ENCODE measurements around the gene FARS2. TPM values are rescaled to one million over a fixed set of nuclear protein-coding genes. Genes with fewer than 3 reads are reported as not detected.

FARS2 gene
- total RNA-seq, 5 donors from 2014 or later (not counting 1 experiment from before 2014, with no cell fraction given): 17.9 to 24.2 (median 20.3) TPM

- H3K4me1 Mint-ChIP-seq: peaks cover 0 to 15% (median 2%) of the 10 kb centered on the region in 3 donors
- no peaks in the 10 kb centered on the region for H3K9me3 Mint-ChIP-seq
- no peak overlapping the region for H3K27ac Mint-ChIP-seq
- ATAC-seq (replicated peaks in 1 of 4): no peak
- WGBS (ENCODE audit: insufficient coverage): 91% methylated on average over 11 of the region's 13 CpGs
- CTCF ChIA-PET: no interaction called here
- Histone ChIP-seq H3K27ac (ENCODE audit: low read length) (no peak overlapping the region), H3K4me3 (ENCODE audit: control insufficient read depth in 1 of 2, extremely low read depth in 1 of 2, low read length in 1 of 2) (no peak overlapping the region), H3K9me3 (no peaks in the 10 kb centered on the region), H3K36me3 (ENCODE audit: control insufficient read depth in 2 of 2, extremely low read depth in 1 of 2, insufficient read depth in 1 of 2, low read length in 1 of 2) (no peaks in the 10 kb centered on the region), H3K27me3 (replicated peaks in 1 of 2; ENCODE audit: control insufficient read depth in 2 of 2, extremely low read depth in 1 of 2, insufficient read depth in 2 of 2, low read length in 1 of 2) (no peaks in the 10 kb centered on the region), H3K4me1 (ENCODE audit: control insufficient read depth in 1 of 2, extremely low read depth in 1 of 2, insufficient read depth in 2 of 2, low read length in 2 of 2) (no peaks in the 10 kb centered on the region)
- H3K36me3 Mint-ChIP-seq: peaks cover 14% of the 10 kb centered on the region
- DNase-seq: no peak
- H3K4me3 Mint-ChIP-seq: no peak overlapping the region
- H3K27me3 Mint-ChIP-seq: no peaks in the 10 kb centered on the region
- POLR2A ChIA-PET: no interaction called here
Observed at GRCh38 chr6:5246141-5247097, 14.9 kb upstream of the FARS2 start.

- no CpG with 5 or more reads among the region's 2 CpGs for whole genome bisulfite sequencing (ENCODE audit: insufficient coverage)
- CTCF ChIA-PET: no interaction called here
Observed at GRCh38 chr6:5247201-5247600, 14.1 kb upstream of the FARS2 start.

GRCh38 chr6:5248302-5249098 is 12.8 kb upstream of the FARS2 start:
- no peaks in the 10 kb centered on the region for H3K36me3 ChIP-seq (ENCODE audit: control insufficient read depth in 2 of 2, extremely low read depth in 1 of 2, insufficient read depth in 1 of 2, low read length in 1 of 2)
- no peaks in the 10 kb centered on the region for H3K27me3 ChIP-seq (replicated peaks in 1 of 2; ENCODE audit: control insufficient read depth in 2 of 2, extremely low read depth in 1 of 2, insufficient read depth in 2 of 2, low read length in 1 of 2)
- no peaks in the 10 kb centered on the region for H3K4me1 ChIP-seq (ENCODE audit: control insufficient read depth in 1 of 2, extremely low read depth in 1 of 2, insufficient read depth in 2 of 2, low read length in 2 of 2)
- Mint-ChIP-seq H3K36me3 (peaks cover 25% of the 10 kb centered on the region), H3K27me3 (no peaks in the 10 kb centered on the region), H3K9me3 (no peaks in the 10 kb centered on the region), H3K27ac (no peak overlapping the region), H3K4me3 (no peak overlapping the region), H3K4me1 (peaks cover 0 to 16% (median 2%) of the 10 kb centered on the region in 3 donors)
- WGBS (ENCODE audit: insufficient coverage): 88% methylated on average over 5 of the region's 9 CpGs
- ATAC-seq (replicated peaks in 1 of 4): no peak
- no peak overlapping the region for H3K27ac ChIP-seq (ENCODE audit: low read length)
- CTCF ChIA-PET: interaction anchor here in 1 of 2 donors (1.1 kb wide), 1 partner anchor 9 kb away, joined by 4 read pairs; no protein-coding TSS in a partner anchor
- DNase-seq: no peak
- no peak overlapping the region for H3K4me3 ChIP-seq (ENCODE audit: control insufficient read depth in 1 of 2, extremely low read depth in 1 of 2, low read length in 1 of 2)
- POLR2A ChIA-PET: no interaction called here
- H3K9me3 ChIP-seq: no peaks in the 10 kb centered on the region

More at GRCh38 chr6:5247201-5247600, 14.1 kb upstream of the FARS2 start:
- Histone ChIP-seq H3K4me1 (ENCODE audit: control insufficient read depth in 1 of 2, extremely low read depth in 1 of 2, insufficient read depth in 2 of 2, low read length in 2 of 2) (no peaks in the 10 kb centered on the region), H3K36me3 (ENCODE audit: control insufficient read depth in 2 of 2, extremely low read depth in 1 of 2, insufficient read depth in 1 of 2, low read length in 1 of 2) (no peaks in the 10 kb centered on the region), H3K9me3 (no peaks in the 10 kb centered on the region), H3K27me3 (replicated peaks in 1 of 2; ENCODE audit: control insufficient read depth in 2 of 2, extremely low read depth in 1 of 2, insufficient read depth in 2 of 2, low read length in 1 of 2) (no peaks in the 10 kb centered on the region), H3K4me3 (ENCODE audit: control insufficient read depth in 1 of 2, extremely low read depth in 1 of 2, low read length in 1 of 2) (no peak overlapping the region), H3K27ac (ENCODE audit: low read length) (no peak overlapping the region)
- no peak overlapping the region for H3K27ac Mint-ChIP-seq
- ATAC-seq (replicated peaks in 1 of 4): no peak
- H3K9me3 Mint-ChIP-seq: no peaks in the 10 kb centered on the region
- H3K27me3 Mint-ChIP-seq: no peaks in the 10 kb centered on the region
- no peak for DNase-seq
- no peak overlapping the region for H3K4me3 Mint-ChIP-seq
- H3K36me3 Mint-ChIP-seq: peaks cover 18% of the 10 kb centered on the region
- POLR2A ChIA-PET: no interaction called here
- H3K4me1 Mint-ChIP-seq: peaks cover 0 to 16% (median 2%) of the 10 kb centered on the region in 3 donors

DNA sequence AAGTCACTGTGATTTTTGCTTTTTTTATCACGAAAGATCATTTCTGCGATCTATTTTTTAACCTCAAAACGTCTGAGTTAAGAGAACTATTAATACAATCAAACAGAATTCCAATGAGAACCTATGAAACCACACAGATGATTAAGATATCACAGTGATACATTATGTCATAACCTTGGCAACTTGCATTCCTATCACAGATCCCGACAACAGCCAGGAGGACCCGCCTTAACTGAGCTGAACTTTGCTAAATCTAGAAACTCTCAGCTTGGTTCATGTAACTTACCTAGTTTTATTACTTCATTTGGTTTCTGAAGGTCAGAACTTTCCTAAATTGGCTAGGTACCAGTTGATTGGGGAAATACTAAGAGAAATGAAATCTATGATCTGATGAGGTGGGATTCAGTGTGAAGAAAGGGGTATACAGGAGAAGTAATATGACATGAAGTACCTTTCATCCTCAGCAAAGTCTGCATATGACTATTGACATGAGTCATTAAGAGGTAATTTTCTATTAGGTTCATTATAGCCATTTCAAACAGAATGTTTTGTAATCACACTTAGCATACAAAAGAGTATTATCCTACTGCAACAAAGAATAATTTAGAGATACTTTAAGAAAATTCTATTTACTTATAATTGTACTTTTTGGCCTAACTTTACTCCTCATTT is 11.7 kb upstream of the FARS2 start:
- Histone ChIP-seq H3K27me3 (replicated peaks in 1 of 2; ENCODE audit: control insufficient read depth in 2 of 2, extremely low read depth in 1 of 2, insufficient read depth in 2 of 2, low read length in 1 of 2) (no peaks in the 10 kb centered on the region), H3K4me3 (ENCODE audit: control insufficient read depth in 1 of 2, extremely low read depth in 1 of 2, low read length in 1 of 2) (no peak overlapping the region), H3K36me3 (ENCODE audit: control insufficient read depth in 2 of 2, extremely low read depth in 1 of 2, insufficient read depth in 1 of 2, low read length in 1 of 2) (no peaks in the 10 kb centered on the region), H3K27ac (ENCODE audit: low read length) (no peak overlapping the region), H3K9me3 (no peaks in the 10 kb centered on the region), H3K4me1 (ENCODE audit: control insufficient read depth in 1 of 2, extremely low read depth in 1 of 2, insufficient read depth in 2 of 2, low read length in 2 of 2) (no peaks in the 10 kb centered on the region)
- Mint-ChIP-seq H3K27ac (no peak overlapping the region), H3K9me3 (no peaks in the 10 kb centered on the region), H3K36me3 (peaks cover 33% of the 10 kb centered on the region), H3K4me1 (peaks cover 0 to 16% (median 2%) of the 10 kb centered on the region in 3 donors), H3K4me3 (no peak overlapping the region), H3K27me3 (no peaks in the 10 kb centered on the region)
- ChIA-PET POLR2A (no interaction called here), CTCF (interaction anchor here in 1 of 2 donors (0.6 kb wide), 1 partner anchor 11 kb away, joined by 8 read pairs; the partner anchor contains the start of gene LYRM4)
- ATAC-seq (replicated peaks in 1 of 4) (no peak), DNase-seq (no peak)
- WGBS (ENCODE audit: insufficient coverage): 92% methylated on average over 3 of the region's 5 CpGs

DNA sequence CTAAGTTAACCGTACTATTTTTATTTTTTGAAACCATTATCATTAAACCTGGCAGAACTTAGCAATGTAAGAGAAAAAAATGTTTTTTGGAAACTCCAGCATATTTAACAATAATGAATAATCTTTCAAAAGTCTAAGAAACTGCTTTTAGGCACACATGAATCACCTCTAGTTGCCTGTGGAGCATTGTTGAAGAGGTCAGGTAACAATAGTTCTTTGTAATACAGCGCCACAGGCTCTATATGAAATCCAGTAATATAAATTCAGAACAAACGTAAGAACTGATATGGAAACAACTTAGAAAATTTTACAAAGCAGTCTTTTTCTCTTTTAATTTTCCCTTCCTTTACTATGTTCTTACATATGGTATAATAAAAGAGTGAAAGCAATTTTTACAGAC is 10.9 kb upstream of the FARS2 start:
- H3K27me3 ChIP-seq (replicated peaks in 1 of 2; ENCODE audit: control insufficient read depth in 2 of 2, extremely low read depth in 1 of 2, insufficient read depth in 2 of 2, low read length in 1 of 2): no peaks in the 10 kb centered on the region
- H3K27ac ChIP-seq (ENCODE audit: low read length): no peak overlapping the region
- no peaks in the 10 kb centered on the region for H3K36me3 ChIP-seq (ENCODE audit: control insufficient read depth in 2 of 2, extremely low read depth in 1 of 2, insufficient read depth in 1 of 2, low read length in 1 of 2)
- Mint-ChIP-seq H3K36me3 (peaks cover 40% of the 10 kb centered on the region), H3K9me3 (no peaks in the 10 kb centered on the region), H3K4me1 (peaks cover 0 to 16% (median 2%) of the 10 kb centered on the region in 3 donors), H3K27me3 (no peaks in the 10 kb centered on the region), H3K4me3 (no peak overlapping the region), H3K27ac (no peak overlapping the region)
- POLR2A ChIA-PET: no interaction called here
- WGBS (ENCODE audit: insufficient coverage): no CpG with 5 or more reads among the region's 3 CpGs
- no peak overlapping the region for H3K4me3 ChIP-seq (ENCODE audit: control insufficient read depth in 1 of 2, extremely low read depth in 1 of 2, low read length in 1 of 2)
- no peak for DNase-seq
- ATAC-seq (replicated peaks in 1 of 4): no peak
- H3K9me3 ChIP-seq: no peaks in the 10 kb centered on the region
- H3K4me1 ChIP-seq (ENCODE audit: control insufficient read depth in 1 of 2, extremely low read depth in 1 of 2, insufficient read depth in 2 of 2, low read length in 2 of 2): no peaks in the 10 kb centered on the region
- CTCF ChIA-PET: no interaction called here

DNA sequence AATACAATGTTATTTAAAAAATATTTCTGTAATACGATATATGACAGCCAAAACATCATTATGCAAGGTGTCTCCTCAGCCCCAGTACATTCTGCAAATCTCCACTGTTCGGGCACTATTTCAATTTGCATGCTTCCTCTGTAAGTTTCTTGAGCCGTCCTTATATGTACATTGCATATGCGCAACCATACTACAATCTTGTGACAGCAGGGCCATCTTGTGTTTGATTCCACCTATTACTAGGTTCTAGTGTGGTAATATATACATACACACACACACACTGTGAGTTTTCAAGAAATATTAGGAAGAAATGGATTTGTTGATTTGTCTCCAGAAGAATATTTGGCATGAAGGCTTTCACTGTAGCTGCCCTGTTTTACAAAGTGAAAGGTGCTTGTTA is 10.4 kb upstream of the FARS2 start:
- no CpG with 5 or more reads among the region's 4 CpGs for WGBS (ENCODE audit: insufficient coverage)
- H3K4me3 ChIP-seq (ENCODE audit: control insufficient read depth in 1 of 2, extremely low read depth in 1 of 2, low read length in 1 of 2): no peak overlapping the region
- no peak for ATAC-seq (replicated peaks in 1 of 4)
- ChIA-PET CTCF (no interaction called here), POLR2A (no interaction called here)
- H3K9me3 Mint-ChIP-seq: no peaks in the 10 kb centered on the region
- H3K4me1 Mint-ChIP-seq: peaks cover 0 to 16% (median 0%) of the 10 kb centered on the region in 3 donors
- peaks cover 36% of the 10 kb centered on the region for H3K36me3 Mint-ChIP-seq
- no peak overlapping the region for H3K27ac Mint-ChIP-seq
- no peaks in the 10 kb centered on the region for H3K36me3 ChIP-seq (ENCODE audit: control insufficient read depth in 2 of 2, extremely low read depth in 1 of 2, insufficient read depth in 1 of 2, low read length in 1 of 2)
- H3K27me3 ChIP-seq (replicated peaks in 1 of 2; ENCODE audit: control insufficient read depth in 2 of 2, extremely low read depth in 1 of 2, insufficient read depth in 2 of 2, low read length in 1 of 2): no peaks in the 10 kb centered on the region
- H3K27me3 Mint-ChIP-seq: no peaks in the 10 kb centered on the region
- peak in 1 of 35 experiments; percentile 8 for DNase-seq
- H3K9me3 ChIP-seq: no peaks in the 10 kb centered on the region
- no peak overlapping the region for H3K27ac ChIP-seq (ENCODE audit: low read length)
- no peaks in the 10 kb centered on the region for H3K4me1 ChIP-seq (ENCODE audit: control insufficient read depth in 1 of 2, extremely low read depth in 1 of 2, insufficient read depth in 2 of 2, low read length in 2 of 2)
- H3K4me3 Mint-ChIP-seq: no peak overlapping the region
